Endothelial cell of umbilical vein (primary cell): ENCODE measurements around the gene CCNT1. TPM values are rescaled to one million over a fixed set of nuclear protein-coding genes. Genes with fewer than 3 reads are reported as not detected.

Source experiments
- BruUV-seq: library from RNA; stranded (reverse); fragments of 400-500 nt; replicated peaks from 2 replicates; lab custom pipeline; 2021; lab: Mats Ljungman, UMichigan
- CTCF ChIA-PET: fragments of 300-600, 350-600 bp; sonication (Branson Sonifier 250); formaldehyde crosslinking; loops from one replicate; lab custom pipeline; 2021; ENCODE audit warnings: antibody characterized with exemption, inconsistent platforms; lab: Charles Lee
- POLR2A ChIA-PET: fragments of 300-600, 350-600 bp; sonication (Branson Sonifier 250); formaldehyde crosslinking; loops from one replicate; lab custom pipeline; 2021; ENCODE audit warnings: antibody characterized with exemption, inconsistent platforms; lab: Charles Lee
- DNase-seq: peaks from one replicate; pipeline ENCODE4 v3.0.0-alpha.2; 2011; ENCODE audit warnings: low read depth, low spot score
- FAIRE-seq: peaks from 2 replicates; lab custom pipeline; 2011; peaks lifted over from hg19 to GRCh38; lab: Jason Lieb, UNC
- H2AFZ ChIP-seq: 2 replicates; pipeline ENCODE4 v1.6.0; 2012; ENCODE audit warnings: low read depth, low read length, control low read depth, inconsistent platforms
- H3K27ac ChIP-seq: 2 replicates; pipeline ENCODE4 v1.5.1; 2011; ENCODE audit warnings: low read depth, mild to moderate bottlenecking, control low read depth, low read length, moderate library complexity; ENCODE audit not compliant: insufficient read depth
- H3K27me3 ChIP-seq, 2 experiments: 2 replicates each; pipeline versions ENCODE4 v1.6.0 to v1.6.1; 2011; ENCODE audit warnings: low read length in 2 of 2, mixed read lengths in 1 of 2; ENCODE audit not compliant: control insufficient read depth in 2 of 2, insufficient read depth in 2 of 2
- H3K36me3 ChIP-seq, 2 experiments: 2 replicates in 1 of 2; 3 replicates in 1 of 2; pipeline ENCODE4 v1.5.1; 2011; ENCODE audit warnings: low read length in 2 of 2, mild to moderate bottlenecking in 1 of 2, moderate library complexity in 1 of 2; ENCODE audit not compliant: control insufficient read depth in 2 of 2, insufficient read depth in 2 of 2; ENCODE audit errors: extremely low read depth in 1 of 2
- H3K4me1 ChIP-seq: 3 replicates; pipeline ENCODE4 v1.5.1; 2011; ENCODE audit warnings: mild to moderate bottlenecking, low read length; ENCODE audit not compliant: control insufficient read depth, insufficient read depth; ENCODE audit errors: extremely low read depth
- H3K4me2 ChIP-seq: 2 replicates; pipeline ENCODE4 v1.6.1; 2011; ENCODE audit warnings: low read length, control low read depth, mixed read lengths; ENCODE audit not compliant: insufficient read depth
- H3K4me3 ChIP-seq, 3 experiments: fragments of 200-600 bp in 1 of 3; sonication (generic), shearing (Covaris generic) in 1 of 3; replicated peaks in 1 of 3; 2 replicates each; pipeline ENCODE4 v1.5.1; 2011 to 2016; ENCODE audit warnings: control low read depth in 3 of 3, low read length in 3 of 3, mild to moderate bottlenecking in 2 of 3, inconsistent platforms in 1 of 3, low read depth in 1 of 3, moderate library complexity in 1 of 3; ENCODE audit not compliant: insufficient read depth in 1 of 3
- H3K79me2 ChIP-seq: 2 replicates; pipeline ENCODE4 v1.6.0; 2012; ENCODE audit warnings: low read length, inconsistent platforms; ENCODE audit not compliant: control insufficient read depth, insufficient read depth
- H3K9ac ChIP-seq: replicated peaks from 2 replicates; pipeline ENCODE3; 2011; ENCODE audit warnings: low read length, control low read depth; ENCODE audit not compliant: insufficient read depth; ENCODE audit errors: extremely low read depth
- H3K9me1 ChIP-seq: replicated peaks from 3 replicates; pipeline ENCODE4 v1.6.0; 2011; ENCODE audit warnings: mild to moderate bottlenecking, low read length; ENCODE audit not compliant: control insufficient read depth, insufficient read depth; ENCODE audit errors: extremely low read depth
- H3K9me3 ChIP-seq: replicated peaks from 2 replicates; pipeline ENCODE4 v1.5.1; 2012; ENCODE audit warnings: low read length, inconsistent platforms; ENCODE audit not compliant: control insufficient read depth, insufficient read depth
- H4K20me1 ChIP-seq: replicated peaks from 2 replicates; pipeline ENCODE3; 2011; ENCODE audit warnings: mild to moderate bottlenecking, low read length; ENCODE audit not compliant: control insufficient read depth, insufficient read depth; ENCODE audit errors: extremely low read depth
- CTCF ChIP-seq, 2 donors: IDR thresholded peaks; 1 replicate in 1 of 2; 2 replicates in 1 of 2; pipeline ENCODE4 v1.5.1; 2011; ENCODE audit warnings: low read length in 2 of 2, mild to moderate bottlenecking in 2 of 2, moderate library complexity in 2 of 2, control low read depth in 1 of 2, inconsistent platforms in 1 of 2, low read depth in 1 of 2; ENCODE audit not compliant: insufficient read depth in 1 of 2; ENCODE audit errors: extremely low read depth in 1 of 2
- EZH2 ChIP-seq: IDR thresholded peaks from 2 replicates; pipeline ENCODE4 v1.6.1; 2012; ENCODE audit warnings: borderline replicate concordance, low read depth, mild to moderate bottlenecking, moderate library complexity, low read length, inconsistent platforms; ENCODE audit not compliant: severe bottlenecking
- FOS ChIP-seq: IDR thresholded peaks from 2 replicates; pipeline ENCODE4 v1.6.1; 2011; ENCODE audit warnings: mild to moderate bottlenecking, low read length, moderate library complexity, borderline replicate concordance; ENCODE audit not compliant: insufficient read depth
- GATA2 ChIP-seq: IDR thresholded peaks from 2 replicates; pipeline ENCODE4 v1.7.0; 2011; ENCODE audit warnings: low read depth, mild to moderate bottlenecking, moderate library complexity, mixed read lengths, low read length; ENCODE audit not compliant: insufficient read length, insufficient read depth
- JUN ChIP-seq: IDR thresholded peaks from 2 replicates; pipeline ENCODE4 v1.6.1; 2011; ENCODE audit warnings: borderline replicate concordance, low read depth; ENCODE audit not compliant: insufficient read length, insufficient read depth
- MAX ChIP-seq: IDR thresholded peaks from 2 replicates; pipeline ENCODE4 v1.6.1; 2011; ENCODE audit not compliant: insufficient read depth, insufficient read length
- MYC ChIP-seq: IDR thresholded peaks from one replicate; pipeline ENCODE4 v1.6.1; 2011; ENCODE audit warnings: mild to moderate bottlenecking, low read depth, low read length
- POLR2A ChIP-seq: IDR thresholded peaks from 2 replicates; pipeline ENCODE4 v1.6.1; 2012; ENCODE audit warnings: low read depth, mild to moderate bottlenecking, control low read depth, low read length
- POLR2AphosphoS5 ChIP-seq: IDR thresholded peaks from 2 replicates; pipeline ENCODE4 v1.6.1; 2012; ENCODE audit warnings: low read depth, mild to moderate bottlenecking, control low read depth, low read length, moderate library complexity; ENCODE audit not compliant: insufficient read depth
- dilution Hi-C: fragments of 300-500 bp; cut with MboI; formaldehyde crosslinking; loops from one replicate; pipeline ENCODE4 v1.15.0; 2019; ENCODE audit warnings: low sequenced_read_pairs; ENCODE audit not compliant: extremely low pct_ligation_motif_present
- intact Hi-C: fragments of 100-400 bp; cut with micrococcal nuclease; formaldehyde crosslinking; loops from one replicate; pipeline ENCODE4 v1.10.0; 2022
- polyA plus RNA-seq, 4 experiments: library from polyadenylated mRNA; depleted of rRNA in 3 of 4; stranded (reverse) in 3 of 4; unstranded in 1 of 4; fragments of >200 nt; gene quantifications; 2 replicates each; pipeline versions ENCODE4 v1.2.1 to v1.2.3, GENCODE V29; 2011 to 2012; ENCODE audit warnings: missing spikeins in 1 of 4
- total RNA-seq: library from RNA; stranded (reverse); gene quantifications from 2 replicates; pipeline ENCODE4 v1.2.3, GENCODE V29; 2021

CCNT1 gene
- total and polyA plus RNA-seq, 2 donors (not counting 3 experiments of a cell fraction or from before 2014, with no cell fraction given), result 10.6 to 33.0 TPM

GRCh38 chr12:48739618-48740269 is 23.2 kb upstream of the CCNT1 start:
- H3K9ac ChIP-seq, result no peak overlapping the region
- H3K9me3 ChIP-seq, result no peaks in the 10 kb centered on the region
- H3K79me2 ChIP-seq, result no peaks in the 10 kb centered on the region
- no peak overlapping the region for H2AFZ ChIP-seq
- H3K9me1 ChIP-seq, result no peaks in the 10 kb centered on the region
- no peak for FAIRE-seq
- intact Hi-C loops, result no loop called here
- TF ChIP-seq GATA2 (no peak), JUN (no peak), POLR2AphosphoS5 (no peak), EZH2 (no peak), MAX (no peak), CTCF (IDR thresholded peaks at IDR 0.05; ENCODE audit: extremely low read depth in 1 of 2, insufficient read depth in 1 of 2, low read depth in 1 of 2, low read length in 2 of 2) (no peak), POLR2A (no peak), FOS (no peak), MYC (no peak)
- dilution Hi-C loops, result no loop called here
- ChIA-PET CTCF (interaction anchor here (1.6 kb wide), 1 partner anchor 14 kb away, joined by 7 read pairs; no protein-coding TSS in a partner anchor), POLR2A (no interaction called here)
- peaks cover 10 to 17% of the 10 kb centered on the region in 2 experiments for H3K27me3 ChIP-seq
- no peaks in the 10 kb centered on the region for H4K20me1 ChIP-seq
- H3K4me3 ChIP-seq, result no peak overlapping the region
- DNase-seq, result no peak
- no peaks in the 10 kb centered on the region for H3K36me3 ChIP-seq
- no peaks in the 10 kb centered on the region for H3K4me1 ChIP-seq
- H3K27ac ChIP-seq, result no peak overlapping the region
- BruUV-seq, result no TSS peak
- H3K4me2 ChIP-seq, result no peak overlapping the region
